Motor neuron (in vitro differentiated cells): ENCODE measurements around the gene TAOK3. TPM values are rescaled to one million over a fixed set of nuclear protein-coding genes. Genes with fewer than 3 reads are reported as not detected.
A peak's percentile ranks its signal among the peaks of the same experiment; 100 is the strongest.

Experiments used
- ATAC-seq, 8 experiments: fragments of 200-7000 bp; cut with Tn5 transposase; replicated peaks in 6 of 8; 2 replicates each; pipeline ENCODE4 v1.8.0; 2021; ENCODE audit warnings: mild to moderate bottlenecking in 8 of 8, moderate library complexity in 8 of 8
- H3K27ac ChIP-seq, 2 donors: fragments of 250-450 bp; sonication (Bioruptor Pico); 2 replicates each; pipeline ENCODE4 v1.9.0; 2021; ENCODE audit warnings: antibody characterized with exemption in 2 of 2, mild to moderate bottlenecking in 2 of 2, moderate library complexity in 1 of 2
- H3K4me1 ChIP-seq, 2 donors: fragments of 250-450 bp; sonication (Bioruptor Pico); replicated peaks in 1 of 2; 2 replicates each; pipeline ENCODE4 v1.6.1; 2021; ENCODE audit warnings: antibody characterized with exemption in 2 of 2, mild to moderate bottlenecking in 2 of 2, moderate library complexity in 1 of 2
- H3K4me3 ChIP-seq, 5 donors: fragments of 250-450 bp; sonication (Bioruptor Pico); 2 replicates each; pipeline ENCODE4 v1.9.0; 2021; ENCODE audit warnings: antibody characterized with exemption in 5 of 5, mild to moderate bottlenecking in 5 of 5, moderate library complexity in 4 of 5
- WGBS, 10 experiments: fragments of 450-650 bp; shearing (Covaris generic); methylation state at CpG; one replicate each; pipeline ENCODE4 v1.0.0; 2022; 5-methylcytosine and 5-hydroxymethylcytosine counted together
- in situ Hi-C, 9 experiments: fragments of 400-800 bp; cut with MboI; loops; one replicate each; pipeline ENCODE4 v1.15.0; 2021; ENCODE audit warnings: low sequenced_read_pairs in 9 of 9, low pct_unique_long_range_greater_than_20kb in 2 of 9; ENCODE audit not compliant: unreplicated experiment in 9 of 9
- total RNA-seq, 8 experiments: library from RNA; unstranded; fragments of 300-600 nt; gene quantifications; 2 replicates each; pipeline versions ENCODE4 v1.2.3 to v1.2.4, GENCODE V29; 2022

Gene TAOK3
- total RNA-seq, 8 experiments from 2014 or later, result 21.6 to 61.0 (median 40.2) TPM

GRCh38 chr12:118391836-118392235 is 19.1 kb upstream of the TAOK3 start:
- no peak overlapping the region for H3K4me3 ChIP-seq
- WGBS, 10 experiments, result 100% methylated on average over 1 of the region's 1 CpG; no CpG with 5 or more reads in 7 of the 10 experiments
- in situ Hi-C loops, result loop anchor here in 3 of 9 experiments (25.0 kb wide), 3 partner anchors 205 to 1145 kb away; no protein-coding TSS in a partner anchor
- no peak overlapping the region for H3K27ac ChIP-seq
- no peak for ATAC-seq
- no peaks in the 10 kb centered on the region for H3K4me1 ChIP-seq

DNA sequence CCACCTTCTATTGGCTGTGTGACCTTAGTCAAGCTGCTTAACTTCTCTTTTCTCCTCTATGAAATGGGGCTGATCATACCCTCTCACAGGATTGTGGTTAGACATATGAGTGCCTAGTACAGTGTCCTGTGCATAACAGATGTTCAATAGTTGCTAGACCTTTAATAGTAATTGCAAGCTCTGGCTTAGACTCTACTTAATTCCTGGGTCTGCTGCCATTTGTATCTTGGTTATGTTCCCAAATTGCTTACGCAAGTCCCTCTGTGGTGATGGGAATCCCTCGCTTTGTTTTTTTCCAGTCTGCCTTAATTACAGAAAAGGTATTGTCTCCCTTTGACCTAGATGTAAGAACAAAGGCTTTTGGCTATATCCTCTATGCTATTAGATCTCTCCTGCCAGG is 18.7 kb upstream of the TAOK3 start:
- ATAC-seq, result no peak
- H3K27ac ChIP-seq, result no peak overlapping the region
- no peak overlapping the region for H3K4me3 ChIP-seq
- 63 to 100% (median 100%) methylated on average over 1 to 2 of the region's 2 CpGs; no CpG with 5 or more reads in 3 of the 10 experiments for WGBS, 10 experiments
- H3K4me1 ChIP-seq, result no peaks in the 10 kb centered on the region
- in situ Hi-C loops, result loop anchor here in 3 of 9 experiments (25.0 kb wide), 3 partner anchors 204 to 1146 kb away; no protein-coding TSS in a partner anchor

- in situ Hi-C loops, result loop anchor here in 5 of 9 experiments (10.0 to 25.0 kb wide), 4 partner anchors 191 to 1159 kb away; no protein-coding TSS in a partner anchor
- 0 to 75% (median 42%) methylated on average over 1 to 8 of the region's 8 CpGs for WGBS, 10 experiments
- ATAC-seq, result peak in 3 of 8 experiments; percentile 9 to 13 (median 10)
- Histone ChIP-seq H3K4me1 (peaks cover 5 to 14% of the 10 kb centered on the region in 2 donors), H3K4me3 (peak overlapping the region; percentile 43 to 76 (median 68)), H3K27ac (no peak overlapping the region)
Measured at GRCh38 chr12:118377884-118378470, 5.3 kb upstream of the TAOK3 start.

DNA sequence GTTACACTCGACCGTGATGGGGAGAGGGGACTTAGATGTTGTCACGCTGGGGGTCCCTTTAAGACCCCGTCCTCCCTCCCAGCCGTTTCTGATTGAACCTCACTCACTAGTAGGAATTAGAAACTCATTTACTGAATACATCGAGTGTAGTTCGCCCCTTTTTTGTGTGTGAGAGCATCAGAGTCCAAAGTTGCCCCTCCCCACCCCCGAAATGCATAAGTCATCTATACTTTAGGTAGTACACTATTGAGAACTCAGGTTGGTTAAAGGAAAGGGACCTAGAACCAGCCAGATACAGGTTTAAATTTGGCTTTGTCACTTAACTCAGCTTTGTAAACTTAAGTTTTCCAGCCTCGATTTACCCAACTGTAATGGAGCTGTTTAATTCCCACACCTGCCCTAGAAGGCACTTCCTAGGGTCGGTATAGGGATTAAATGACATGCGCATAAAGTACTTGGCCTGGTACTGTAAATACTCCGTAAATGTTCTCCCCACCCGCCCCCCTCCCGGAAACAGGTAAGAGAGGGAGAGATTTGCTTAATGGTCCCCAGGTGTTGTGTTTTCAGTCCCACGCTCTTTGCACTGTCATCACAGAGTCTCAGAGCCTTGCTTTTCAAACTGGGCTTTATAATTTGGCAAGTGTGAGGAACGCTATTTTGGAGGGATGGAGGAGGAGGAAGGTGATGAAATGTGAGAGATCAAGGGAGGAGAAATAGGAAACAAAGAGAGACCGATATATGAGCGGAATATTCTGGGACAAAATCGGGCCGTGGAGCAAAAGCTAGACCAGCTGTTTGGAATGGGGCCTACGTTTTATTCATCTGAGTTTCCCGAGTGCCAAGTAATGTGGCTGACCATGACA is 4.5 kb upstream of the TAOK3 start:
- WGBS, 10 experiments, result 0 to 7% (median 2%) methylated on average over 4 to 15 of the region's 22 CpGs; no CpG with 5 or more reads in 1 of the 10 experiments
- peak in 1 of 8 experiments; percentile 3 for ATAC-seq
- H3K4me1 ChIP-seq, result peaks cover 5 to 14% of the 10 kb centered on the region in 2 donors
- in situ Hi-C loops, result loop anchor here in 5 of 9 experiments (10.0 to 25.0 kb wide), 4 partner anchors 190 to 1160 kb away; no protein-coding TSS in a partner anchor
- peak overlapping the region; percentile 43 to 76 (median 68) for H3K4me3 ChIP-seq
- H3K27ac ChIP-seq, result peak overlapping the region in 1 of 2 donors; percentile 100

DNA sequence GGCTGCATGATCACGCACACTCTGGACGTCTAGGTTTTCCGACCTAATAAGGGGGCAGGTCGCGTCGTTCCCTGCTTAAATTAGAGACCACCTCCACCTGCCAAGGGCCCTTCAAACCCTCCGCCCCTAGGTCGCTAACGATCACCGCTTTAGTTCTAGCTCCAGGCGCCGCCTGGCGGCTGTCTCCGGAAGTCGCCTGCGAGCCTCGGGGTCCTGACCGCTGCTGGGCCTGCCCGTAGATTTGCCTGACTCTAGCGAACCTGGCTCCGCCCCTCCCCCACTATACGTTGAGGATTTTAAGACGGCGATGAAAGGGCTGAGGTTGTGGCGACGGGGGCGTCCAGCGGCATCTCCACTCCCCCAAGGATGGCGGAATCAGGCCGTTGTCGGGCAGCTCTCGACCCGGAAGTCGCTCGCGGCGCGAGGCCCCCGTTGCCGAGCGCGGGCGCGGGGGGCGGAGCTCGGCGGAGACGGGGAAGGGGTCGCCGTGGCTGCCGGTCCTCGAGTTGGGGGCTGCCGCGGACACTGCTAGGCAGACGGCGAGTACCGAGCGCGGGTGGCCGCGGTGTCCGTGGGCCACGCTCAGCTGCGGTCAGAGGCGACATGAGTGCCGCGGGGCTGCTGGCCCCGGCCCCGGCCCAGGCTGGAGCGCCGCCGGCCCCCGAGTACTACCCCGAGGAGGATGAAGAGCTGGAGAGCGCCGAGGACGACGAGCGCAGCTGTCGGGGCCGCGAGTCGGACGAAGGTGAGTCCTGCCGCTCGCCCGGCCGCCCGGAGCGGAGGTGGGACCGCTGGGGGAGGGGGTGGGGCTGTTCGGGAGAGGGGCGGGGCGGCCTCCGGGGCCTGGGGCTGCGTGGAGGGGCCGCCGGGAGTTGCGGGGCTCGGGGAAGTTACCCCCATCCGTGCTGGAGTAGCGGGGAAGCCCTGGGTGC is 3.6 kb upstream of the TAOK3 start, which contains the start of gene SUDS3:
TSS of gene SUDS3 (plus strand) at position 467 of the 932 bp plus-strand sequence. CDS start at position 604, 137 bp downstream.
- WGBS, 10 experiments, result 0 to 10% (median 0%) methylated on average over 1 to 9 of the region's 102 CpGs; no CpG with 5 or more reads in 2 of the 10 experiments
- Histone ChIP-seq H3K27ac (peak within 1 kb of the TSS; percentile 99 to 100), H3K4me3 (peak within 1 kb of the TSS; percentile 43 to 76 (median 68)), H3K4me1 (peaks cover 5 to 14% of the 10 kb centered on the region in 2 donors)
- in situ Hi-C loops, result loop anchor here in 5 of 9 experiments (10.0 to 25.0 kb wide), 4 partner anchors 189 to 1161 kb away; no protein-coding TSS in a partner anchor
- ATAC-seq, result peak; percentile 16 to 42 (median 32)

GRCh38 chr12:118375348-118375747 is 2.6 kb upstream of the TAOK3 start:
- in situ Hi-C loops, result loop anchor here in 5 of 9 experiments (10.0 to 25.0 kb wide), 4 partner anchors 188 to 1162 kb away; no protein-coding TSS in a partner anchor
- WGBS, 10 experiments, result 2 to 78% (median 32%) methylated on average over 1 to 10 of the region's 10 CpGs
- Histone ChIP-seq H3K27ac (no peak overlapping the region), H3K4me3 (peak overlapping the region in 2 of 5 donors; percentile 68 to 72), H3K4me1 (peaks cover 9 to 14% of the 10 kb centered on the region in 2 donors)
- no peak for ATAC-seq

GRCh38 chr12:118374909-118375308 is 2.2 kb upstream of the TAOK3 start:
- 1 to 98% (median 83%) methylated on average over 3 to 5 of the region's 5 CpGs for WGBS, 10 experiments

DNA sequence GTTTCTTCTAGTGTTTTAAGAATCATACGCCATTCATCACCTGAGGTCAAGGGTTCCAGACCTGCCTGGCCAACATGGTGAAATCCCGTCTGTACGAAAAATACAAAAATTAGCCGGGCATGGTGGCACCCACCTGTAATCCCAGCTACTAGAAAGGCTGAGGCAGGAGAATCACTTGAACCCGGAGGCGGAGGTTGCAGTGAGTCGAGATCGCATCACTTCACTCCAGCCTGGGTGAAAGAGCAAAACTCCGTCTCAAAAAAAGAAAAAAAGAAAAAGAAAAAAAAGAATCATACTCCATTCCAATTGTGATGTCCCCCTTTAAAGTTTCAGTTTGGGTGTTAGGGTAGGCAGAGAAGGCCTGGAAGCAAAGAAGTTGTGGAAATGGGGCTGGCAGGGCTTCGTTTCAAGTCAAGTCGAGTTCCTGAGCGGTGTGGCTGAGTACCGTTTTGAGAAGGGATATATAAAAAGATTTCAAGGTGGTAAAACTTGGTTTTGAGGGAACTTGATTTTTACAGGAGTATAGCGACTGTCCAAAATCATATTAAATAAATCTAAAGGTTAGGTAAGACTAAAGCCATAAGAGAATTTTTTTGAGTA is 1.5 kb upstream of the TAOK3 start:
- 73 to 100% (median 87%) methylated on average over 3 to 13 of the region's 14 CpGs for WGBS, 10 experiments
- ATAC-seq, result no peak
- Histone ChIP-seq H3K4me3 (no peak overlapping the region), H3K4me1 (peaks cover 9 to 14% of the 10 kb centered on the region in 2 donors), H3K27ac (no peak overlapping the region)
- in situ Hi-C loops, result loop anchor here in 7 of 9 experiments (10.0 to 25.0 kb wide), 5 partner anchors 162 to 1162 kb away; no protein-coding TSS in a partner anchor

More at GRCh38 chr12:118374909-118375308, 2.2 kb upstream of the TAOK3 start:
- H3K4me1 ChIP-seq, result peaks cover 9 to 14% of the 10 kb centered on the region in 2 donors
- H3K4me3 ChIP-seq, result no peak overlapping the region
- no peak overlapping the region for H3K27ac ChIP-seq
- in situ Hi-C loops, result loop anchor here in 8 of 9 experiments (10.0 to 25.0 kb wide), 7 partner anchors 163 to 1163 kb away; no protein-coding TSS in a partner anchor
- no peak for ATAC-seq

DNA sequence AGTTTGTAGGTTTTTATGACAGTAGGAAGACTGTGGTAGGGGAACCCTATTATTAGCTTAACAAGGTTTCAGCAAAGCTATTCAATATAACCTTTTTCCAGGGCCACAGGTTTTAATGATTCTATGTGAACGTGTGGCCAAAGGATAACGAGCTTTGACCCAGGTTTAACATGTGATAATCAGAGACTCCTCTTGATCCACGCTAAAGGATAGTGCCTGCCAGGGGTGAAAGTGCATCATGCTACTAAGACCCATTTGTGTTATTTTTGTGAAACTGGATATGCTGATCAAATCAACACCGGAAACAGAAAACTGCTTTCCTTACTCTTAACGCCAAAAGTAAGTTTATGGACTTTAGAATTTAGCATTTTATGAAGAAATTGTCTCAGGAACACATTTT is 909 bp upstream of the TAOK3 start:
- no peak overlapping the region for H3K27ac ChIP-seq
- 36 to 91% (median 60%) methylated on average over 1 to 5 of the region's 5 CpGs; no CpG with 5 or more reads in 2 of the 10 experiments for WGBS, 10 experiments
- peaks cover 9 to 14% of the 10 kb centered on the region in 2 donors for H3K4me1 ChIP-seq
- ATAC-seq, result no peak
- peak overlapping the region in 4 of 5 donors; percentile 68 to 79 (median 76) for H3K4me3 ChIP-seq
- in situ Hi-C loops, result loop anchor here in 7 of 9 experiments (10.0 to 25.0 kb wide), 5 partner anchors 161 to 1161 kb away; no protein-coding TSS in a partner anchor

GRCh38 chr12:118371321-118372282 is 1.1 kb downstream of the TAOK3 start:
- in situ Hi-C loops, result loop anchor here in 7 of 9 experiments (10.0 to 25.0 kb wide), 5 partner anchors 159 to 1159 kb away; no protein-coding TSS in a partner anchor
- H3K27ac ChIP-seq, result no peak overlapping the region
- WGBS, 10 experiments, result 0 to 10% (median 0%) methylated on average over 1 to 5 of the region's 60 CpGs; no CpG with 5 or more reads in 7 of the 10 experiments

More at GRCh38 chr12:118371321-118372282, 1.1 kb downstream of the TAOK3 start:
- peak in 2 of 8 experiments; percentile 4 to 9 for ATAC-seq
- Histone ChIP-seq H3K4me1 (peaks cover 9% of the 10 kb centered on the region in 2 donors), H3K4me3 (peak overlapping the region; percentile 68 to 91 (median 76))
